ENCODE data around the gene PTPRC.

DNA sequence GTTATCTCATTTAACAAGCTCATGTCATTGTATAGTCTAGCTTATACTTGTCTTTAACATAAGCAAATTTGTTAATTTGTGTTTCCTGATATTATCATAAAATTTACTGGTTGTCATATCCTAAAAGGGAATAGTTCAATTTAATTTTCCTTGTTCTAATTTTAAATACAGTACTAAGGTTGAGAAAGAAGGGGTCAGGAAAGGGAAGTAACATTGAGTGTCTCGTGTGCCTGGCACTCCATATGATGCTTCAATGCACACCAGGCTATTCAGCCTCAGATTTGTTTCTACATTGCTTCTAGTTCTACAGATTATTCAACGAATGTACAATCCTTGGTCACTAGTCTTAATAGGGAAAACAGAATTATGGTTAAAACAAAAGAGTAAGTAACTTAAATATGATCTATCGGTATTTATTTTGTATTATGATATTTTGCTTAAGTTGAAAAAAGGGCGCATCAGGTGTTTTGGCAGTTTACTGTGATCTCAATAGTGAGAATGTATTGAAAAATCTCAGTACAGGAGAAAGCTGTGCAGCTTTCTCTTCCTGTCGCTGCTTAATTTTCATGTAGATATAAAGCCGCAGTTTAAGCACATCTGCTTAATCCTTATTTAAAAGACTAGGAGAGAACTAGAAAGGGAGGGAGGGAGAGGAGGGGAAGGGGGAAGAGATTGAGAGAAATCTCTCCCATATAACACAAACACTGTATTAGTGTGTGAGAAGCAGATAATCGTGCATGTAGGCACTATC, 13.0 kb downstream of the PTPRC start:
- TF ChIP-seq, protein P1, sequence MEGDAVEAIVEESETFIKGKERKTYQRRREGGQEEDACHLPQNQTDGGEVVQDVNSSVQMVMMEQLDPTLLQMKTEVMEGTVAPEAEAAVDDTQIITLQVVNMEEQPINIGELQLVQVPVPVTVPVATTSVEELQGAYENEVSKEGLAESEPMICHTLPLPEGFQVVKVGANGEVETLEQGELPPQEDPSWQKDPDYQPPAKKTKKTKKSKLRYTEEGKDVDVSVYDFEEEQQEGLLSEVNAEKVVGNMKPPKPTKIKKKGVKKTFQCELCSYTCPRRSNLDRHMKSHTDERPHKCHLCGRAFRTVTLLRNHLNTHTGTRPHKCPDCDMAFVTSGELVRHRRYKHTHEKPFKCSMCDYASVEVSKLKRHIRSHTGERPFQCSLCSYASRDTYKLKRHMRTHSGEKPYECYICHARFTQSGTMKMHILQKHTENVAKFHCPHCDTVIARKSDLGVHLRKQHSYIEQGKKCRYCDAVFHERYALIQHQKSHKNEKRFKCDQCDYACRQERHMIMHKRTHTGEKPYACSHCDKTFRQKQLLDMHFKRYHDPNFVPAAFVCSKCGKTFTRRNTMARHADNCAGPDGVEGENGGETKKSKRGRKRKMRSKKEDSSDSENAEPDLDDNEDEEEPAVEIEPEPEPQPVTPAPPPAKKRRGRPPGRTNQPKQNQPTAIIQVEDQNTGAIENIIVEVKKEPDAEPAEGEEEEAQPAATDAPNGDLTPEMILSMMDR (IDR thresholded peaks at IDR 0.05) = no peak
- TF ChIP-seq POLR2A (IDR thresholded peaks at IDR 0.05) = no peak
